NCI-H82 treated with DMSO at 0.1 percent for 48 hours (cell line): ENCODE measurements around the gene TAF11L12.
"Not testable (repeated sequence)": the region's sequence is repeated elsewhere in the genome, so short reads cannot be mapped to it uniquely, and the experiment has no call there.

Experiments
- DNase-seq: peaks from one replicate; lab custom pipeline; 2025; ENCODE audit not compliant: unreplicated experiment; lab: John Stamatoyannopoulos, UW

TAF11L12 gene

DNA sequence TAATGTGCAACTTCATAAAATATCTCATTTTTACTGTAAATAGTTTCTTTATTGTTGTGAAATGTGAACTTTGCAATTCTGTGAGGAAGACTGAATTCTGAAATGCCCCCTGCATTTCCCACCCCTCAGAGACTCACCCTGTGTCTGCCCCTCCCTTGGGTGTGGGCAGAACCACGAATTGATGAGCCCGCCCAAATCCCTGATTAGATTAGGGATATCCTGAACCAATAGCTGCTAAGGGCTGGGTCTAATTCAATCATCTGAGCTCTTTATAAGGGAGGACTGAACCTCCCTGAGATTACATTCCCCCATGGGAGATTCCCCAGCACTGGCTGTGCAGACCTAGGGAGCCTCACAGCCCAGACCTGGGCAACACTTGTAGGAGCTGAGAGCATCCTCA is at the start of gene TAF11L12:
TAF11L12 (plus strand) TSS at position 301 of the 400 bp plus-strand sequence.
- not testable (repeated sequence) for DNase-seq

DNA sequence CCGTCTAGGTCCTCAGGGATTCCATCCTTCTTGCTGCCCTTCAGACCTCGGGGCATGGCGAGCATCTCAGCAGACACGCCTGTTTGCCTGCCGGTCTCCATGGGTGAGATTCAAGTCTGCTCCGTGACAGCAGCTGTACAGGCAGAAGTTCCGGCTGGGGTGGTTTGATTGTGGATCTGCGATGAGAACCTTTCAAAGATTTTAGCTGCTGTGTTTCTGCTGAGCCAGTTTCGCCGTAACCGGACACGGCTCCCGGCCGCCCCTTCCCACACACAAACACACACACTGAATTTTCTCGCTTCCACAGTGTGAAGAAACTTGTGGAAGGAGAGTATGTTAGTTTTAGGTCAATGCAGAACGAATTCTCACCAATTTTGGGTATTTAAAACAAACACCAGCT is 24.5 kb upstream of the TAF11L12 start, which contains the start of gene TAF11L7:
TAF11L7 (minus strand) TSS at position 101 of the 400 bp plus-strand sequence.
- not testable (repeated sequence) for DNase-seq

GRCh38 chr5:17590860-17591259 is 19.3 kb upstream of the TAF11L12 start, which contains the start of gene TAF11L8:
Gene TAF11L8 (minus strand): TSS chr5:17590960.
- DNase-seq = not testable (repeated sequence)

DNA sequence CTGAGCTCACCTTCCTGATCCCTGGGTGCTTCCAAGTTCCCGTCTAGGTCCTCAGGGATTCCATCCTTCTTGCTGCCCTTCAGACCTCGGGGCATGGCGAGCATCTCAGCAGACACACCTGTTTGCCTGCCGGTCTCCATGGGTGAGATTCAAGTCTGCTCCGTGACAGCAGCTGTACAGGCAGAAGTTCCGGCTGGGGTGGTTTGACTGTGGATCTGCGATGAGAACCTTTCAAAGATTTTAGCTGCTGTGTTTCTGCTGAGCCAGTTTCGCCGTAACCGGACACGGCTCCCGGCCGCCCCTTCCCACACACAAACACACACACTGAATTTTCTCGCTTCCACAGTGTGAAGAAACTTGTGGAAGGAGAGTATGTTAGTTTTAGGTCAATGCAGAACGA is 15.9 kb upstream of the TAF11L12 start, which contains the start of gene TAF11L9:
TAF11L9 (minus strand) TSS at position 140 of the 400 bp plus-strand sequence.
- not testable (repeated sequence) for DNase-seq

DNA sequence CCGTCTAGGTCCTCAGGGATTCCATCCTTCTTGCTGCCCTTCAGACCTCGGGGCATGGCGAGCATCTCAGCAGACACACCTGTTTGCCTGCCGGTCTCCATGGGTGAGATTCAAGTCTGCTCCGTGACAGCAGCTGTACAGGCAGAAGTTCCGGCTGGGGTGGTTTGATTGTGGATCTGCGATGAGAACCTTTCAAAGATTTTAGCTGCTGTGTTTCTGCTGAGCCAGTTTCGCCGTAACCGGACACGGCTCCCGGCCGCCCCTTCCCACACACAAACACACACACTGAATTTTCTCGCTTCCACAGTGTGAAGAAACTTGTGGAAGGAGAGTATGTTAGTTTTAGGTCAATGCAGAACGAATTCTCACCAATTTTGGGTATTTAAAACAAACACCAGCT is 12.5 kb upstream of the TAF11L12 start, which contains the start of gene TAF11L10:
TAF11L10 (minus strand) TSS at position 101 of the 400 bp plus-strand sequence.
- DNase-seq = not testable (repeated sequence)

GRCh38 chr5:17603880-17604279 is 6.3 kb upstream of the TAF11L12 start, which contains the start of gene TAF11L11:
Gene TAF11L11 (plus strand): TSS chr5:17604183.
- DNase-seq = not testable (repeated sequence)

- no peak for DNase-seq
These were observed 5.2 kb upstream of the TAF11L12 start for GRCh38 chr5:17604951-17605350.

GRCh38 chr5:17607461-17607860 is 2.7 kb upstream of the TAF11L12 start:
- not testable (repeated sequence) for DNase-seq

DNA sequence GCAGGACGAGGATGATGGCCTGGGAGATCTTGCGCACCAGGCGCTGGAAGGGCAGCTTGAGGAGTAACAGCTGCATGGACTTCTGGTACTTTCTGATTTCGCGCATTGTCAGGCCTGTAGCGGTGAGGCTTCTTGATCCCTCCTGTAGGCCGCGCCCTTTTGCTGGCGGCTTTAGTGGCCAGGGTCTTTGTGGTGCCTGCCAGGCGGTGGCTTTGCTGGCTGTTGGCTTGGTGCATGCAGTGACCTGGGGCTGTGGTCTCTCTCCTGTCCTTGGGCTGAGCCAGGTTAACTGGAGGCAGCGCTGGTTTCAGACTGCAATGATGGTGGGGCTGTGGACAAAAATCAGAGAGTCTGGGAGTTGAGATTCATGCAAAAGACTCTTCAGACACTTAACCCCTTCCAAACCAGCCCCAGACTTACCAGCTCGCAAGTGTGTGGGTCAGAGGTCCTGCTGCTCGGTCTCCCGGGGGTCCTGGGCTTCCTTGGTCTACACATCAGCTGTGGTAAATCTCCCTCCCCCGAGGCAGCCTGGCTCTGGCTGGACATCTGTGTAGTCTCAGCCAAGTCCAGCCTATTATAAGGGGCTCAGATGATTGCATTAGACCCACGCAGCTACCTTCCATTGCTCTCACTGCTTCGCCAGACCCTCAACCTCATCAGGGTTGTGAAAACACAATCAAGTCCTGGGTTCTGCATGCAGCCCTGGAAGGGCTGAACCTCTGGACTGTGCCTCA is 4.8 kb downstream of the TAF11L12 start:
- no peak for DNase-seq

GRCh38 chr5:17619354-17619753 is 9.2 kb downstream of the TAF11L12 start:
- DNase-seq = no peak

GRCh38 chr5:17620627-17621026 is 10.4 kb downstream of the TAF11L12 start:
- no peak for DNase-seq

- no peak for DNase-seq
These were observed 15.5 kb downstream of the TAF11L12 start for GRCh38 chr5:17625686-17626085.

DNA sequence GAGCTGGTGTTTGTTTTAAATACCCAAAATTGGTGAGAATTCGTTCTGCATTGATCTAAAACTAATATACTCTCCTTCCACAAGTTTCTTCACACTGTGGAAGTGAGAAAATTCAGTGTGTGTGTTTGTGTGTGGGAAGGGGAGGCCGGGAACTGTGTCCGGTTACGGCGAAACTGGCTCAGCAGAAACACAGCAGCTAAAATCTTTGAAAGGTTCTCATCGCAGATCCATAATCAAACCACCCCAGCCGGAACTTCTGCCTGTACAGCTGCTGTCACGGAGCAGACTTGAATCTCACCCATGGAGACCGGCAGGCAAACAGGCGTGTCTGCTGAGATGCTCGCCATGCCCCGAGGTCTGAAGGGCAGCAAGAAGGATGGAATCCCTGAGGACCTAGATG is 21.6 kb downstream of the TAF11L12 start, which contains the start of gene TAF11L13:
TAF11L13 (plus strand) TSS at position 301 of the 400 bp plus-strand sequence.
- DNase-seq = not testable (repeated sequence)

DNA sequence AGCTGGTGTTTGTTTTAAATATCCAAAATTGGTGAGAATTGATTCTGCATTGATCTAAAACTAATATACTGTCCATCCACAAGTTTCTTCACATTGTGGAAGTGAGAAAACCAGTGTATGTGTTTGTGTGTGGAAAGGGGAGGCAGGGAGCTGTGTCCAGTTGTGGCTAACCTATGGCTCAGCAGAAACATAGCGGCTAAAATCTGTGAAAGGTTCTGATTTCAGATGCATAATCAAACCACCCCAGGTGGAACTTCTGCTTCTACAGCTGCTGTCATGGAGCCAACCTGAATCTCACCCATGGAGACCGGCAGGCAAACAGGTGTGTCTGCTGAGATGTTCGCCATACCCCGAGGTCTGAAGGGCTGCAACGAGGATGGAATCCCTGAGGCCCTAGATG is 24.0 kb downstream of the TAF11L12 start, which contains the start of gene TAF11L14:
TAF11L14 (plus strand) TSS at position 301 of the 400 bp plus-strand sequence.
- DNase-seq = no peak

- not testable (repeated sequence) for DNase-seq
These were observed 39.0 kb downstream of the TAF11L12 start for GRCh38 chr5:17649232-17649631.

- not testable (repeated sequence) for DNase-seq
These were observed 45.1 kb downstream of the TAF11L12 start for GRCh38 chr5:17655201-17655759.

GRCh38 chr5:17655921-17656320 is 45.7 kb downstream of the TAF11L12 start:
- DNase-seq = no peak
